Prostate gland (tissue), 2 donors: Measurements from ENCODE around the gene BLM. TPM values are rescaled to one million over a fixed set of nuclear protein-coding genes. Genes with fewer than 3 reads are reported as not detected.
"Not testable (repeated sequence)": the region's sequence is repeated elsewhere in the genome, so short reads cannot be mapped to it uniquely, and the experiment has no call there.

Experiments used
- DNase-seq: peaks from one replicate; pipeline ENCODE4 v3.0.0-alpha.2; 2019; ENCODE audit warnings: low spot score
- H3K27ac ChIP-seq, 2 donors: fragments of 200-600 bp; sonication (generic); 2 replicates each; pipeline ENCODE4 v1.5.1; 2017 to 2019
- H3K27me3 ChIP-seq: fragments of 200-600 bp; sonication (generic); replicated peaks from 2 replicates; pipeline ENCODE4 v1.5.1; 2019; ENCODE audit not compliant: insufficient read depth
- H3K36me3 ChIP-seq, 2 donors: fragments of 200-600 bp; sonication (generic); 1 replicate in 1 of 2; 2 replicates in 1 of 2; pipeline versions ENCODE4 v1.5.1 to v1.8.1; 2017 to 2019
- H3K4me1 ChIP-seq: fragments of 200-600 bp; sonication (generic); replicated peaks from 2 replicates; pipeline ENCODE4 v1.5.1; 2019
- H3K4me3 ChIP-seq, 2 donors: fragments of 200-600 bp; sonication (generic); 2 replicates each; pipeline ENCODE4 v1.5.1; 2017 to 2019
- H3K9me3 ChIP-seq: fragments of 200-600 bp; sonication (generic); 2 replicates; pipeline ENCODE4 v1.5.1; 2017
- CTCF ChIP-seq, 4 experiments: fragments of 200-600 bp in 2 of 4; fragments of 450-650 bp in 2 of 4; sonication (generic) in 2 of 4; IDR thresholded peaks; 1 replicate in 3 of 4; 2 replicates in 1 of 4; pipeline ENCODE4 v1.5.1; 2016 to 2019; ENCODE audit warnings: antibody characterized with exemption in 4 of 4, mild to moderate bottlenecking in 2 of 4, moderate library complexity in 2 of 4
- POLR2A ChIP-seq: fragments of 450-650 bp; IDR thresholded peaks from one replicate; pipeline ENCODE4 v1.6.1; 2016; ENCODE audit warnings: antibody characterized with exemption, mild to moderate bottlenecking
- POLR2AphosphoS5 ChIP-seq: sonication (generic); formaldehyde crosslinking; IDR thresholded peaks from one replicate; pipeline ENCODE4 v1.6.1; 2017; ENCODE audit warnings: antibody characterized with exemption
- WGBS: methylation state at CpG from one replicate; pipeline ENCODE4 v1.1.5; 2018; 5-methylcytosine and 5-hydroxymethylcytosine counted together
- intact Hi-C: fragments of 100-400 bp; cut with DNase I; formaldehyde crosslinking; loops from one replicate; pipeline ENCODE4 v1.14.2; 2022
- total RNA-seq, 2 donors: library from RNA; depleted of rRNA; stranded (reverse); fragments of >200 nt; gene quantifications; one replicate each; pipeline ENCODE4 v1.1.0, GENCODE V29; 2016

BLM gene
- total RNA-seq, 2 donors from 2014 or later = 1.4 to 4.9 TPM

- no peak for TF ChIP-seq POLR2AphosphoS5
- no peak for TF ChIP-seq POLR2A
- no peak for TF ChIP-seq CTCF (IDR thresholded peaks at IDR 0.05)
- H3K9me3 ChIP-seq = no peaks in the 10 kb centered on the region
- H3K27me3 ChIP-seq = no peaks in the 10 kb centered on the region
- DNase-seq = no peak
- peak overlapping the region; percentile 5 to 27 for H3K4me3 ChIP-seq
- 88% methylated on average over 17 of the region's 18 CpGs for WGBS
- intact Hi-C loops = no loop called here
- H3K27ac ChIP-seq = peak overlapping the region; percentile 62 to 73
- H3K4me1 ChIP-seq = no peaks in the 10 kb centered on the region
- no peaks in the 10 kb centered on the region for H3K36me3 ChIP-seq
Observed at GRCh38 chr15:90840157-90840855, 123.2 kb downstream of the BLM start.

GRCh38 chr15:90840954-90841353 lies 123.8 kb downstream of the BLM start:
- 90% methylated on average over 8 of the region's 8 CpGs for WGBS
- H3K27ac ChIP-seq = no peak overlapping the region
- intact Hi-C loops = no loop called here

GRCh38 chr15:90844696-90845095 lies 127.5 kb downstream of the BLM start:
- H3K9me3 ChIP-seq = no peaks in the 10 kb centered on the region
- intact Hi-C loops = no loop called here
- H3K36me3 ChIP-seq = no peaks in the 10 kb centered on the region
- 81% methylated on average over 5 of the region's 5 CpGs for WGBS
- DNase-seq = no peak
- H3K27ac ChIP-seq = no peak overlapping the region
- no peak overlapping the region for H3K4me3 ChIP-seq
- no peaks in the 10 kb centered on the region for H3K27me3 ChIP-seq
- no peak for TF ChIP-seq CTCF (IDR thresholded peaks at IDR 0.05)
- no peak for TF ChIP-seq POLR2AphosphoS5
- no peak for TF ChIP-seq POLR2A
- H3K4me1 ChIP-seq = no peaks in the 10 kb centered on the region

More at GRCh38 chr15:90840954-90841353, 123.8 kb downstream of the BLM start:
- Histone ChIP-seq H3K4me1 (no peaks in the 10 kb centered on the region), H3K4me3 (no peak overlapping the region), H3K36me3 (no peaks in the 10 kb centered on the region), H3K27me3 (no peaks in the 10 kb centered on the region), H3K9me3 (no peaks in the 10 kb centered on the region)
- TF ChIP-seq CTCF (IDR thresholded peaks at IDR 0.05) = no peak
- no peak for TF ChIP-seq POLR2AphosphoS5
- no peak for TF ChIP-seq POLR2A
- no peak for DNase-seq

GRCh38 chr15:90845201-90845949 lies 128.2 kb downstream of the BLM start:
- WGBS = 72% methylated on average over 9 of the region's 9 CpGs
- TF ChIP-seq CTCF (IDR thresholded peaks at IDR 0.05) (no peak), POLR2A (no peak), POLR2AphosphoS5 (no peak)
- Histone ChIP-seq H3K4me1 (no peaks in the 10 kb centered on the region), H3K4me3 (no peak overlapping the region), H3K27me3 (no peaks in the 10 kb centered on the region), H3K9me3 (no peaks in the 10 kb centered on the region), H3K27ac (no peak overlapping the region), H3K36me3 (no peaks in the 10 kb centered on the region)
- intact Hi-C loops = no loop called here
- no peak for DNase-seq

GRCh38 chr15:90849424-90849823 lies 132.3 kb downstream of the BLM start:
- H3K27ac ChIP-seq, H3K36me3 ChIP-seq, H3K9me3 ChIP-seq, H3K4me1 ChIP-seq, intact Hi-C loops, H3K4me3 ChIP-seq, DNase-seq, H3K27me3 ChIP-seq: not testable (repeated sequence)
- 90% methylated on average over 1 of the region's 1 CpG for WGBS
